Measurements from ENCODE around the gene ZAR1. TPM values are rescaled to one million over a fixed set of nuclear protein-coding genes. Genes with fewer than 3 reads are reported as not detected.

The ZAR1 gene
- total RNA-seq, 3 donors from 2014 or later (not counting 1 experiment from before 2014, with no cell fraction given), result not detected

DNA sequence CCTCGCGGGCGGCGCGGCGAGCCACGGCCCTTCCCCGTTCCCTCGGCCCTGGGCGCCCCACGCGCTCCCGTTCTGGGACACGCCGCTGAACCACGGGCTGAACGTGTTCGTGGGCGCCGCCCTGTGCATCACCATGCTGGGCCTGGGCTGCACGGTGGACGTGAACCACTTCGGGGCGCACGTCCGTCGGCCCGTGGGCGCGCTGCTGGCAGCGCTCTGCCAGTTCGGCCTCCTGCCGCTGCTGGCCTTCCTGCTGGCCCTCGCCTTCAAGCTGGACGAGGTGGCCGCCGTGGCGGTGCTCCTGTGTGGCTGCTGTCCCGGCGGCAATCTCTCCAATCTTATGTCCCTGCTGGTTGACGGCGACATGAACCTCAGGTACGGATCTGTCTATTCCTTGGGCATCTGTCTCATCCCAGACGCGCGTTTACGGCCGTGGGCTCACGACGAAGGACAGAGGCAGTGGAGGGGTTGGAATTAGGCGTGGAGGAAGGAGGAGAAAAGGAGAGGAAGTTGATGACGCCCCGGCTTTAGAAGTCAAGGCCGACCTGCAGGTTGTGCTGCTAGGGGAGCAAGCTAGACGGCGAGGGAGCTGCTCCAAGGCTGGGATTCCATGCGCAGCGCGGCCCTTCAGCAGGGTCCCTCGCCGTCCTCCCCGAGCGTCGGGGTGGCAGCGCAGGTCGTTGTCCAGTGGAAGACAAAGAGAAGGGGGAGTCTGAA lies 6.1 kb upstream of the ZAR1 start:
- Histone ChIP-seq H3K27ac (ENCODE audit: low read length) (no peak overlapping the region), H3K27me3 (ENCODE audit: control insufficient read depth, insufficient read depth, low read length) (peaks cover 47% of the 10 kb centered on the region), H3K9me3 (ENCODE audit: control insufficient read depth, insufficient read depth, low read length) (no peaks in the 10 kb centered on the region), H3K4me1 (ENCODE audit: control insufficient read depth, insufficient read depth, low read length) (peaks cover 11% of the 10 kb centered on the region), H3K4me3 (ENCODE audit: low read length) (no peak overlapping the region), H3K36me3 (ENCODE audit: control insufficient read depth, insufficient read depth, low read length) (no peaks in the 10 kb centered on the region)
- peak overlapping the region; percentile 81 for H3K4me3 Mint-ChIP-seq
- no peaks in the 10 kb centered on the region for H3K9me3 Mint-ChIP-seq
- DNase-seq, result peak in 1 of 2 donors; percentile 33
- peaks cover 61 to 75% of the 10 kb centered on the region in 2 donors for H3K27me3 Mint-ChIP-seq (ENCODE audit: low read depth in 2 of 2)
- TF ChIP-seq, protein P1, sequence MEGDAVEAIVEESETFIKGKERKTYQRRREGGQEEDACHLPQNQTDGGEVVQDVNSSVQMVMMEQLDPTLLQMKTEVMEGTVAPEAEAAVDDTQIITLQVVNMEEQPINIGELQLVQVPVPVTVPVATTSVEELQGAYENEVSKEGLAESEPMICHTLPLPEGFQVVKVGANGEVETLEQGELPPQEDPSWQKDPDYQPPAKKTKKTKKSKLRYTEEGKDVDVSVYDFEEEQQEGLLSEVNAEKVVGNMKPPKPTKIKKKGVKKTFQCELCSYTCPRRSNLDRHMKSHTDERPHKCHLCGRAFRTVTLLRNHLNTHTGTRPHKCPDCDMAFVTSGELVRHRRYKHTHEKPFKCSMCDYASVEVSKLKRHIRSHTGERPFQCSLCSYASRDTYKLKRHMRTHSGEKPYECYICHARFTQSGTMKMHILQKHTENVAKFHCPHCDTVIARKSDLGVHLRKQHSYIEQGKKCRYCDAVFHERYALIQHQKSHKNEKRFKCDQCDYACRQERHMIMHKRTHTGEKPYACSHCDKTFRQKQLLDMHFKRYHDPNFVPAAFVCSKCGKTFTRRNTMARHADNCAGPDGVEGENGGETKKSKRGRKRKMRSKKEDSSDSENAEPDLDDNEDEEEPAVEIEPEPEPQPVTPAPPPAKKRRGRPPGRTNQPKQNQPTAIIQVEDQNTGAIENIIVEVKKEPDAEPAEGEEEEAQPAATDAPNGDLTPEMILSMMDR (IDR thresholded peaks at IDR 0.05), result no peak
- H3K27ac Mint-ChIP-seq, result no peak overlapping the region
- intact Hi-C loops (cut with micrococcal nuclease), result loop anchor here (5.0 kb wide), 1 partner anchor 167 kb away; no protein-coding TSS in a partner anchor
- H3K36me3 Mint-ChIP-seq, result no peaks in the 10 kb centered on the region
- WGBS (ENCODE audit: insufficient coverage), result 16% methylated on average over 66 of the region's 66 CpGs
- peak; percentile 51 to 71 (median 71) for ATAC-seq
- H3K4me1 Mint-ChIP-seq, result peaks cover 13 to 14% of the 10 kb centered on the region in 2 donors

GRCh38 chr4:48484494-48485168 lies 5.4 kb upstream of the ZAR1 start:
- no peaks in the 10 kb centered on the region for H3K36me3 Mint-ChIP-seq
- H3K4me3 ChIP-seq (ENCODE audit: low read length), result no peak overlapping the region
- H3K4me1 Mint-ChIP-seq, result peaks cover 13 to 14% of the 10 kb centered on the region in 2 donors
- peaks cover 53% of the 10 kb centered on the region for H3K27me3 ChIP-seq (ENCODE audit: control insufficient read depth, insufficient read depth, low read length)
- intact Hi-C loops (cut with micrococcal nuclease), result loop anchor here (5.0 kb wide), 1 partner anchor 167 kb away; no protein-coding TSS in a partner anchor
- peak overlapping the region; percentile 49 for H3K4me3 Mint-ChIP-seq
- WGBS (ENCODE audit: insufficient coverage), result 35% methylated on average over 22 of the region's 22 CpGs
- DNase-seq (peak in 1 of 2 donors; percentile 4), ATAC-seq (no peak)
- no peaks in the 10 kb centered on the region for H3K9me3 ChIP-seq (ENCODE audit: control insufficient read depth, insufficient read depth, low read length)
- H3K9me3 Mint-ChIP-seq, result no peaks in the 10 kb centered on the region
- peaks cover 11% of the 10 kb centered on the region for H3K4me1 ChIP-seq (ENCODE audit: control insufficient read depth, insufficient read depth, low read length)
- H3K27ac Mint-ChIP-seq, result no peak overlapping the region
- H3K27ac ChIP-seq (ENCODE audit: low read length), result no peak overlapping the region
- H3K36me3 ChIP-seq (ENCODE audit: control insufficient read depth, insufficient read depth, low read length), result no peaks in the 10 kb centered on the region
- H3K27me3 Mint-ChIP-seq (ENCODE audit: low read depth in 2 of 2), result peaks cover 61 to 82% of the 10 kb centered on the region in 2 donors
- TF ChIP-seq, protein P1 (IDR thresholded peaks at IDR 0.05), result no peak

DNA sequence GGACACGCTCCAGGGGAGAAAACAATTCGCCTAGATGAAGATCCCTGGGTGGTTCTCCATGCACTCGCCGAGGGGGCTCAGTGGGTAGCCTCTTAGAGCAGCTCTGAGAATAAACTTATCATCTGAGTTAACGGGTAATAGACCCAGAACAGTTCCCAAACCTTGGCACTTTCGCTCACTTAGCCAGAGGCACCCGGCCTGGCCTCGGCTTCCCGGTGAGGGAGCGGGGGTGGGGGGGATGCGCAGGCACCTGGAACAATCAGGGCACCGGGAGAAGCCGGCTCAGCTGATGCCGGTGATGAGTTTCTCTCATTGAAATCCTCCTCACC lies 405 bp upstream of the ZAR1 start:
- Mint-ChIP-seq H3K9me3 (no peaks in the 10 kb centered on the region), H3K4me1 (peaks cover 0 to 4% of the 10 kb centered on the region in 2 donors), H3K4me3 (peak overlapping the region; percentile 47), H3K36me3 (no peaks in the 10 kb centered on the region), H3K27me3 (ENCODE audit: low read depth in 2 of 2) (peaks cover 34 to 46% of the 10 kb centered on the region in 2 donors), H3K27ac (no peak overlapping the region)
- ATAC-seq, result no peak
- TF ChIP-seq, protein P1 (IDR thresholded peaks at IDR 0.05), result no peak
- Histone ChIP-seq H3K27me3 (ENCODE audit: control insufficient read depth, insufficient read depth, low read length) (peaks cover 36% of the 10 kb centered on the region), H3K27ac (ENCODE audit: low read length) (no peak overlapping the region), H3K4me3 (ENCODE audit: low read length) (no peak overlapping the region), H3K9me3 (ENCODE audit: control insufficient read depth, insufficient read depth, low read length) (no peaks in the 10 kb centered on the region), H3K36me3 (ENCODE audit: control insufficient read depth, insufficient read depth, low read length) (no peaks in the 10 kb centered on the region), H3K4me1 (ENCODE audit: control insufficient read depth, insufficient read depth, low read length) (peaks cover 10% of the 10 kb centered on the region)
- intact Hi-C loops (cut with micrococcal nuclease), result no loop called here
- no peak for DNase-seq
- 21% methylated on average over 14 of the region's 14 CpGs for WGBS (ENCODE audit: insufficient coverage)
